Fibroblast of pulmonary artery (primary cell): Measurements from ENCODE around the gene XKR8.
A peak's percentile ranks its signal among the peaks of the same experiment; 100 is the strongest.

ENCODE experiments used
- DNase-seq: peaks from one replicate; pipeline ENCODE4 v3.0.0-alpha.2; 2010; ENCODE audit warnings: low read depth
- H3K4me3 ChIP-seq: replicated peaks from 2 replicates; pipeline ENCODE4 v1.5.1; 2011; ENCODE audit warnings: low read depth, mild to moderate bottlenecking, control low read depth, low read length, moderate library complexity
- CTCF ChIP-seq: IDR thresholded peaks from 2 replicates; pipeline ENCODE4 v1.5.1; 2011; ENCODE audit warnings: mild to moderate bottlenecking, control low read depth, low read length, inconsistent platforms; ENCODE audit errors: missing control alignments

XKR8 gene

DNA sequence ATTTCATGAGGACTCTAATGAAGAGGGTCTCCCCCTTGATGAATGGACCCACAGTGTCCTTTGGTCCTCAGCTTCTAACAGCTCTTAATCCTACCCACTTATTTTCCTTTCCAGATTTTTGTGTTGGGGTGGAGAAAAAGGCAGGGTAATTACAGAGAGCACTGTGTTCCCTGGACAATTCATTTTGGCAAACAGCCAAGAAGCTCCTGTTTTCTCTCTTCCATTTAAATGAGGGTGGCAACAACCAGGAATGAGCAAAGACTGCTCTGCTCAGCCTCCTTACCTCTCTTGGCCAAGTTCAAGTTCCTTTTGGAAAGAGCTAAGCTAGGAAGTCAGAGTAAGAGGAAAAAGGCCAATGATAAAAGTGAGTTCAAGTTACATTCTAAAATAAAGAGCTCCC is 11.9 kb downstream of the XKR8 start:
- TF ChIP-seq CTCF = no peak
- H3K4me3 ChIP-seq = no peak overlapping the region
- peak; percentile 53 for DNase-seq

GRCh38 chr1:27972141-27972540 is 12.4 kb downstream of the XKR8 start:
- DNase-seq = no peak
- no peak overlapping the region for H3K4me3 ChIP-seq
- TF ChIP-seq CTCF = no peak

- no peak for DNase-seq
- H3K4me3 ChIP-seq = no peak overlapping the region
- TF ChIP-seq CTCF = no peak
Observed at GRCh38 chr1:27973771-27974416, 14.1 kb downstream of the XKR8 start.

GRCh38 chr1:27974417-27974781 is 14.6 kb downstream of the XKR8 start:
- TF ChIP-seq CTCF = no peak
- H3K4me3 ChIP-seq = no peak overlapping the region
- no peak for DNase-seq

DNA sequence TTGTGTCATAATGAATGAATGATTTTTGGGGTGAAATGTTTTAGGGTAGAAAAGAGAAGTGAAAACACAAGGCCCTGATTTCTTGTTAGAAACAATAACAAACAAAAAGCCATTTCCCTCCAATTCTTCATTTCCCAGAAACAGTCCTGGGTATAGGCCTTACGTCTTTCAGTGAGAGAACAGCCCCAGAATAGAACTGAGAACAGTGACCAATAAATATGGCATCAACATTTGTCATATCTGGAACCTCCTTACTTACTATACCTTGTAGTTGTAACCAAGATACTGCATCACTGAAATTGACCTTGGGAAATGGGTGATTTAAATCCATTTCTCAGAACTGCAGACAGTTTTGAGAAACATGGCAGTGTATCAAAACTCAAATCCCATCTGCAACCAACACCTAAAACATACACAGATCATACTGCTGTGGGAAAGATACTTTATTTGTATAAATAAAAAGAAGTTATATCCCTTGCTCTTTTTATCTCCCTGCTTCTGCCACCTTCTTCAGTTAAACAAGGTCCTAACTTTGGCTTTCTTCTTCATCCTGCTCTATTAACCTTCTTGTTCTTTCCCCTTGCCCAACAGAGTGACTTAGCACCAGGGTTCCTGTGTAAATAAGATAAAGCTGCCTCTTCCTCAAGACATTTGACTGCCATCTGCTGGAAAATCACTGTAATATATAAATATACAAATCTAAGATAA is 19.5 kb downstream of the XKR8 start:
- H3K4me3 ChIP-seq = no peak overlapping the region
- peak; percentile 87 for DNase-seq

DNA sequence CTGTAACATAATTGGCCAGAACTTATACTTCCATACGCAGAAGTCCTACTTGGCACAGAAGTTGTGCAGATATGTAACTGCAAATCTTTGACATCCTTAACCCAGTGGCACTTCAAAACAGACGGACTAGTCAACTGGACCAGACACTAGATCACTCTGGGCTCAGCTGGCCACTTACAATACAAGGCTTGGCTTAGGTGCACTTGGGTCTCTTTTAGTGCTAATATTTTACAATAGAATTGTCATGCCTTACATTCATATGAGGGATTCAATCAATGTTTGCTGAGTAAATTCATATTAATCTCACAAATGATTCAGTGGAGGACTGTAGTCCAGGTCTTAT is 20.1 kb downstream of the XKR8 start:
- no peak for TF ChIP-seq CTCF
- no peak overlapping the region for H3K4me3 ChIP-seq
- no peak for DNase-seq

More for the DNA sequence above, 19.5 kb downstream of the XKR8 start:
- peak; percentile 55 for TF ChIP-seq CTCF

- TF ChIP-seq CTCF = no peak
- no peak for DNase-seq
- H3K4me3 ChIP-seq = no peak overlapping the region
Observed at GRCh38 chr1:27980216-27980845, 20.6 kb downstream of the XKR8 start.
